ENCODE results near the gene GRK5.
"Not testable (repeated sequence)": the region's sequence is repeated elsewhere in the genome, so short reads cannot be mapped to it uniquely, and the experiment has no call there.

GRK5 gene

GRCh38 chr10:119166564-119166963 is 40.8 kb upstream of the GRK5 start:
- no peak for DNase-seq (ENCODE audit: low read depth)
- H3K4me3 ChIP-seq (replicated peaks; ENCODE audit: low read depth, low read length): no peak overlapping the region
- TF ChIP-seq CTCF (IDR thresholded peaks at IDR 0.05; ENCODE audit: low read length, missing control alignments): no peak

- no peak overlapping the region for H3K4me3 ChIP-seq (replicated peaks; ENCODE audit: low read depth, low read length)
- no peak for TF ChIP-seq CTCF (IDR thresholded peaks at IDR 0.05; ENCODE audit: low read length, missing control alignments)
- DNase-seq (ENCODE audit: low read depth): no peak
Observed at GRCh38 chr10:119167041-119167440, 40.3 kb upstream of the GRK5 start.

GRCh38 chr10:119174109-119174508 is 33.3 kb upstream of the GRK5 start:
- H3K4me3 ChIP-seq (replicated peaks; ENCODE audit: low read depth, low read length): no peak overlapping the region
- no peak for TF ChIP-seq CTCF (IDR thresholded peaks at IDR 0.05; ENCODE audit: low read length, missing control alignments)
- no peak for DNase-seq (ENCODE audit: low read depth)

- DNase-seq (ENCODE audit: low read depth): no peak
- no peak for TF ChIP-seq CTCF (IDR thresholded peaks at IDR 0.05; ENCODE audit: low read length, missing control alignments)
- no peak overlapping the region for H3K4me3 ChIP-seq (replicated peaks; ENCODE audit: low read depth, low read length)
Observed at GRCh38 chr10:119176166-119176565, 31.2 kb upstream of the GRK5 start.

- H3K4me3 ChIP-seq (replicated peaks; ENCODE audit: low read depth, low read length): peak overlapping the region; percentile 96
- TF ChIP-seq CTCF (IDR thresholded peaks at IDR 0.05; ENCODE audit: low read length, missing control alignments): no peak
- no peak for DNase-seq (ENCODE audit: low read depth)
Observed at GRCh38 chr10:119177708-119178371, 29.5 kb upstream of the GRK5 start.

- peak within 1 kb of the TSS; percentile 96 for H3K4me3 ChIP-seq (replicated peaks; ENCODE audit: low read depth, low read length)
- TF ChIP-seq CTCF (IDR thresholded peaks at IDR 0.05; ENCODE audit: low read length, missing control alignments): no peak
- peak; percentile 88 for DNase-seq (ENCODE audit: low read depth)
Observed at GRCh38 chr10:119178372-119179119, 28.8 kb upstream of the GRK5 start, which contains the start of gene PRDX3. Gene PRDX3, minus strand, starts transcription at chr10:119178812. Its CDS starts 22 bp downstream, at chr10:119178790.

GRCh38 chr10:119180850-119181400 is 26.4 kb upstream of the GRK5 start:
- DNase-seq (ENCODE audit: low read depth); H3K4me3 ChIP-seq (replicated peaks; ENCODE audit: low read depth, low read length): not testable (repeated sequence)

Data from fibroblast of pulmonary artery (primary cell).